SIG-M5 (cell line): Measurements from ENCODE around the gene COPB2.

Experiments used
- DNase-seq: peaks from one replicate; lab custom pipeline; 2025; lab: John Stamatoyannopoulos, UW

COPB2 gene

GRCh38 chr3:139307601-139308555, 81.6 kb downstream of the COPB2 start:
- no peak for DNase-seq
